Glutamatergic neuron (in vitro differentiated cells): ENCODE data around the gene ERCC6. TPM values are rescaled to one million over a fixed set of nuclear protein-coding genes. Genes with fewer than 3 reads are reported as not detected.

Source experiments
- DNase-seq: peaks from one replicate; pipeline ENCODE4 v3.0.0; 2022
- H3K27ac Mint-ChIP-seq: one replicate; pipeline ENCODE4 v1.8.0; 2020; ENCODE audit warnings: mild to moderate bottlenecking, mixed read lengths, inconsistent platforms; ENCODE audit not compliant: unreplicated experiment
- H3K27me3 Mint-ChIP-seq: one replicate; pipeline ENCODE4 v1.8.0; 2020; ENCODE audit warnings: mild to moderate bottlenecking, moderate library complexity, mixed read lengths, inconsistent platforms; ENCODE audit not compliant: unreplicated experiment
- H3K36me3 Mint-ChIP-seq: one replicate; pipeline ENCODE4 v1.8.0; 2020; ENCODE audit warnings: mild to moderate bottlenecking, mixed read lengths, inconsistent platforms; ENCODE audit not compliant: unreplicated experiment
- H3K4me1 Mint-ChIP-seq: one replicate; pipeline ENCODE4 v1.8.0; 2020; ENCODE audit warnings: mild to moderate bottlenecking, low read depth, mixed read lengths, inconsistent platforms; ENCODE audit not compliant: unreplicated experiment
- H3K4me3 Mint-ChIP-seq: one replicate; pipeline ENCODE4 v1.8.0; 2020; ENCODE audit warnings: mild to moderate bottlenecking, mixed read lengths, inconsistent platforms; ENCODE audit not compliant: unreplicated experiment
- H3K9me3 Mint-ChIP-seq: one replicate; pipeline ENCODE4 v1.8.0; 2020; ENCODE audit warnings: mild to moderate bottlenecking, moderate library complexity, mixed read lengths, inconsistent platforms; ENCODE audit not compliant: unreplicated experiment
- total RNA-seq: library from RNA; stranded (reverse); fragmentation: NEBNext Ultra II Directional; extraction: Animal tissue kit (Norgen Biotek cat#: 25700); gene quantifications from one replicate; pipeline ENCODE4 v1.2.1, GENCODE V29; 2021; ENCODE audit not compliant: unreplicated experiment
- TF ChIP-seq, protein P1 (sequence below): fragments of 200-600 bp; sonication (generic); IDR thresholded peaks from one replicate; pipeline ENCODE4 v1.5.0; 2021; ENCODE audit not compliant: partially characterized antibody, unreplicated experiment

Gene ERCC6
- total RNA-seq, 1 donor from 2014 or later: 27.5 TPM

DNA sequence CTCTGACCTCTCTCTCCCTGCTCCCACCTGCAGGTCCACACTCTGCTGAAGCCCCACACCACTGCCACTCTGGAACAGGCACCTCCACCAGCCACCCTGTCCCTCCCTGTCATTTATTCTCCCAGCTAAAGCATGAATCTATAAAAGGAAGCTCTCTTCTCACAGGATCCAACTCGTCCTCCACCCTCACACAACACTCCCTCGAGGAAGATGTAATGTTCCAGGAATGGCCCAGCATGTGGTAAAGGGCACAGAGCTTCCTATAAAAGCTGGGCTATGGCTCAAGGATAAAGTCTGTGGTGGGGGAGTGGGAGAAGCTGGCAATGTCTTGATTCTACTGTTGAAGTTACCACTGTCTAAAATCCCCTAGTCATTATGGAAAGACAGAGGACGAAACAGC is 67.4 kb downstream of the ERCC6 start:
- H3K36me3 Mint-ChIP-seq: peaks cover 1% of the 10 kb centered on the region
- no peaks in the 10 kb centered on the region for H3K4me1 Mint-ChIP-seq
- H3K4me3 Mint-ChIP-seq: no peak overlapping the region
- no peaks in the 10 kb centered on the region for H3K9me3 Mint-ChIP-seq
- TF ChIP-seq, protein P1, sequence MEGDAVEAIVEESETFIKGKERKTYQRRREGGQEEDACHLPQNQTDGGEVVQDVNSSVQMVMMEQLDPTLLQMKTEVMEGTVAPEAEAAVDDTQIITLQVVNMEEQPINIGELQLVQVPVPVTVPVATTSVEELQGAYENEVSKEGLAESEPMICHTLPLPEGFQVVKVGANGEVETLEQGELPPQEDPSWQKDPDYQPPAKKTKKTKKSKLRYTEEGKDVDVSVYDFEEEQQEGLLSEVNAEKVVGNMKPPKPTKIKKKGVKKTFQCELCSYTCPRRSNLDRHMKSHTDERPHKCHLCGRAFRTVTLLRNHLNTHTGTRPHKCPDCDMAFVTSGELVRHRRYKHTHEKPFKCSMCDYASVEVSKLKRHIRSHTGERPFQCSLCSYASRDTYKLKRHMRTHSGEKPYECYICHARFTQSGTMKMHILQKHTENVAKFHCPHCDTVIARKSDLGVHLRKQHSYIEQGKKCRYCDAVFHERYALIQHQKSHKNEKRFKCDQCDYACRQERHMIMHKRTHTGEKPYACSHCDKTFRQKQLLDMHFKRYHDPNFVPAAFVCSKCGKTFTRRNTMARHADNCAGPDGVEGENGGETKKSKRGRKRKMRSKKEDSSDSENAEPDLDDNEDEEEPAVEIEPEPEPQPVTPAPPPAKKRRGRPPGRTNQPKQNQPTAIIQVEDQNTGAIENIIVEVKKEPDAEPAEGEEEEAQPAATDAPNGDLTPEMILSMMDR: no peak
- DNase-seq: no peak
- H3K27ac Mint-ChIP-seq: no peak overlapping the region
- no peaks in the 10 kb centered on the region for H3K27me3 Mint-ChIP-seq

DNA sequence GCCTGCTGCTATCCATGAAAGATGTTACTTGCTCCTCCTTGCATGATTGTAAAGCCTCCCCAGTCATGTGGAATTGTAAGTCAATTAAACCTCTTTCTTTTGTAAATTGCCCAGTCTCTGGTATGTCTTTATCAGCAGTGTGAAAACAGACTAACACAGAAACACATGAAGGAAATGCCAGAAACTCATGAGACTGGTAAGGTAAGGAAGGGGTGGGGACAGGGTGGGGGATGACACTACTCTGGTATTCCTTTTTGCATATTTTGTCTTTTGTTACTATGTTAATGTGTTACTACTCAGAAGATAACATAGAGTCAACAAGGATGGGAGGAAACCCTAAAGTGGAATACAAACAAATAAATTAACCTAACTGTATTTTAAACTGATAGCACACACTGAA is 73.2 kb downstream of the ERCC6 start:
- Mint-ChIP-seq H3K4me3 (no peak overlapping the region), H3K4me1 (peaks cover 2% of the 10 kb centered on the region), H3K9me3 (peaks cover 6% of the 10 kb centered on the region), H3K27ac (no peak overlapping the region), H3K27me3 (no peaks in the 10 kb centered on the region), H3K36me3 (peaks cover 16% of the 10 kb centered on the region)
- DNase-seq: no peak
- TF ChIP-seq, protein P1: no peak

Other genes with a start within 250 kb of the ERCC6 start
- gene C10orf71, start 240.0 kb downstream of the ERCC6 start, total RNA-seq: 0.12 TPM
- 65.2 TPM for gene DRGX, start 143.0 kb downstream of the ERCC6 start, total RNA-seq
- gene SLC18A3, start 71.2 kb upstream of the ERCC6 start, total RNA-seq: 21.5 TPM
- gene CHAT, start 74.9 kb upstream of the ERCC6 start, total RNA-seq: 15.4 TPM
- gene C10orf53, start 140.5 kb upstream of the ERCC6 start, total RNA-seq: 0.25 TPM
- gene OGDHL, start 223.2 kb upstream of the ERCC6 start, total RNA-seq: 2.5 TPM